ENCODE measurements around the gene ELMO1. TPM values are rescaled to one million over a fixed set of nuclear protein-coding genes. Genes with fewer than 3 reads are reported as not detected.

The ELMO1 gene
- total and polyA plus RNA-seq, 2 of the 13 experiments (the other 11 are each of a cell fraction or from before 2014, with no cell fraction given), result 0.11 to 0.17 TPM

DNA sequence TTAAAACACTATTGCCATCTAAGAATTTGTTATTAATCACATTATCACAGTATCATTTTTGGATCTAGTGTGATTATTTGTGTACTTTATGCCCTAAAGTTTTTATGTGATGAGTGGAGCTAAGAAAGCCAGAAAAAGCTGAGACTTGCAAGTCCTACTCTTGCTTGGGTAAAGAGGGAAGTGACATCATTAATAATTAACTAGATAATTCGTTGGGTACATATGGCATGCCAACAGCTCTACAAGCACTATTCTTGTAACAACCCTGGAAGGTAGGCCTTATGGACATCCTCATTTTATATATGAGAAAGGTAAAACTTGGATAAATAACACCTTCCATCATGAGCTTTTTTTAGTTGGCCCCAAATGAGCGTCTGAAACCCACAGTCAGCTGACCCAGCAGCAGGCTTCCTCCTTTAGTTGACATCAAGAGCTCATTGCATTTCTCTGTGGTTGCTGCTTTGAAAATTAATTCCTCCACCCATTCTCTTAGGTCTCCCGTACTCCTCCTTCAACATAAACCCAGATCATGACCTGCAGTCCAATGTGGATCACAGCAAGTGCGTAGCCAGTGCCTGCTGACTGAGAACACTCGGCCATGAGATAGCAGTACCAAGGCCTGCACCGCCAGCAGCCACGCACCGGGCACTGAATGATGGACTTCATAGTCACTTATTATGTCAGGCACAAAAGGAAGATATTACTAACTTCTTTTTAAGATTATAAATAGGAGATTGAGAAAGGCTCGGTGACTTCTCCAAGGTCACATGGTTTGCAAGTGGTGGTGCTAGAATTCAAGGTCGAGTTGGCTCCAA is 432.4 kb downstream of the ELMO1 start (continued):
- TF ChIP-seq MLX (CRISPR knock-in tag; IDR thresholded peaks at IDR 0.05), result no peak
- TF ChIP-seq EHMT2 (IDR thresholded peaks at IDR 0.05; ENCODE audit: borderline replicate concordance, low read depth, low read length), result peak; percentile 87
- TF ChIP-seq GABPA (IDR thresholded peaks at IDR 0.05; ENCODE audit: low read depth, low read length), result no peak
- peak; percentile 51; the same call in 1 of the 2 replicates for TF ChIP-seq GABPA (CRISPR knock-in tag; IDR thresholded peaks at IDR 0.05; ENCODE audit: low read depth)
- TF ChIP-seq, protein P1, sequence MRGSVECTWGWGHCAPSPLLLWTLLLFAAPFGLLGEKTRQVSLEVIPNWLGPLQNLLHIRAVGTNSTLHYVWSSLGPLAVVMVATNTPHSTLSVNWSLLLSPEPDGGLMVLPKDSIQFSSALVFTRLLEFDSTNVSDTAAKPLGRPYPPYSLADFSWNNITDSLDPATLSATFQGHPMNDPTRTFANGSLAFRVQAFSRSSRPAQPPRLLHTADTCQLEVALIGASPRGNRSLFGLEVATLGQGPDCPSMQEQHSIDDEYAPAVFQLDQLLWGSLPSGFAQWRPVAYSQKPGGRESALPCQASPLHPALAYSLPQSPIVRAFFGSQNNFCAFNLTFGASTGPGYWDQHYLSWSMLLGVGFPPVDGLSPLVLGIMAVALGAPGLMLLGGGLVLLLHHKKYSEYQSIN (CRISPR knock-in tag; IDR thresholded peaks at IDR 0.05; ENCODE audit: borderline replicate concordance), result no peak
- TF ChIP-seq ASH2L (IDR thresholded peaks at IDR 0.05; ENCODE audit: insufficient read length, low read depth, low read length), result peak; percentile 2
- no peak for TF ChIP-seq ZBTB42 (CRISPR knock-in tag; IDR thresholded peaks at IDR 0.05)
- no peak for TF ChIP-seq ZNF343 (CRISPR knock-in tag; IDR thresholded peaks at IDR 0.05)
- TF ChIP-seq ZNF7 (CRISPR knock-in tag; IDR thresholded peaks at IDR 0.05), result no peak
- TF ChIP-seq CBX2 (IDR thresholded peaks at IDR 0.05; ENCODE audit: low read depth, low read length), result no peak
- TF ChIP-seq CBX2 (CRISPR knock-in tag; IDR thresholded peaks at IDR 0.05; ENCODE audit: low read depth), result no peak
- no peak for TF ChIP-seq NBN (conservative IDR thresholded peaks at IDR 0.05)
- TF ChIP-seq HNRNPUL1 (IDR thresholded peaks at IDR 0.05; ENCODE audit: low read depth, low read length), result peak; percentile 82; the same call in 1 of the 2 replicates
- no peak for TF ChIP-seq ZNF510 (CRISPR knock-in tag; IDR thresholded peaks at IDR 0.05; ENCODE audit: low read depth)
- no peak for TF ChIP-seq ZNF841 (CRISPR knock-in tag; IDR thresholded peaks at IDR 0.05; ENCODE audit: borderline replicate concordance)
- TF ChIP-seq ZFX (CRISPR knock-in tag; IDR thresholded peaks at IDR 0.05; ENCODE audit: low read depth), result 0 out of 2 replicates have a peak, but pooled peaks have one; percentile 35
- TF ChIP-seq FOXA1 (IDR thresholded peaks at IDR 0.05), result no peak
- TF ChIP-seq FOXA1 (CRISPR knock-in tag; IDR thresholded peaks at IDR 0.05), result peak; percentile 76
- no peak for TF ChIP-seq JUN (CRISPR knock-in tag; IDR thresholded peaks at IDR 0.05)
- TF ChIP-seq SP2 (CRISPR knock-in tag; IDR thresholded peaks at IDR 0.05), result no peak
- peak; percentile 55; the same call in 1 of the 2 replicates for TF ChIP-seq HOMEZ (CRISPR knock-in tag; IDR thresholded peaks at IDR 0.05; ENCODE audit: low read depth)
- TF ChIP-seq MTA3 (CRISPR knock-in tag; IDR thresholded peaks at IDR 0.05), result no peak
- TF ChIP-seq, protein P2, sequence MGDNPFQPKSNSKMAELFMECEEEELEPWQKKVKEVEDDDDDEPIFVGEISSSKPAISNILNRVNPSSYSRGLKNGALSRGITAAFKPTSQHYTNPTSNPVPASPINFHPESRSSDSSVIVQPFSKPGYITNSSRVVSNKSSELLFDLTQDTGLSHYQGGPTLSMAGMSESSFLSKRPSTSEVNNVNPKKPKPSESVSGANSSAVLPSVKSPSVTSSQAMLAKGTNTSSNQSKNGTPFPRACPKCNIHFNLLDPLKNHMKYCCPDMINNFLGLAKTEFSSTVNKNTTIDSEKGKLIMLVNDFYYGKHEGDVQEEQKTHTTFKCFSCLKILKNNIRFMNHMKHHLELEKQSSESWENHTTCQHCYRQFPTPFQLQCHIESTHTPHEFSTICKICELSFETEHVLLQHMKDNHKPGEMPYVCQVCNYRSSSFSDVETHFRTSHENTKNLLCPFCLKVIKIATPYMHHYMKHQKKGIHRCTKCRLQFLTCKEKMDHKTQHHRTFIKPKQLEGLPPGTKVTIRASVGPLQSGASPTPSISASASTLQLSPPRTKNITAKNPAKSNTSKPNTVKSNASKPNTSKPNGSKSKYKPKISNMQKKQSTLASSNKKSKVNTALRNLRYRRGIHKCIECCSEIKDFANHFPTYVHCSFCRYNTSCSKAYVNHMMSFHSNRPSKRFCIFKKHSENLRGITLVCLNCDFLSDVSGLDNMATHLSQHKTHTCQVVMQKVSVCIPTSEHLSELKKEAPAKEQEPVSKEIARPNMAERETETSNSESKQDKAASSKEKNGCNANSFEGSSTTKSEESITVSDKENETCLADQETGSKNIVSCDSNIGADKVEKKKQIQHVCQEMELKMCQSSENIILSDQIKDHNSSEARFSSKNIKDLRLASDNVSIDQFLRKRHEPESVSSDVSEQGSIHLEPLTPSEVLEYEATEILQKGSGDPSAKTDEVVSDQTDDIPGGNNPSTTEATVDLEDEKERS (CRISPR knock-in tag; IDR thresholded peaks at IDR 0.05), result no peak
- TF ChIP-seq ZNF501 (CRISPR knock-in tag; IDR thresholded peaks at IDR 0.05), result no peak
- TF ChIP-seq MIER2 (CRISPR knock-in tag; IDR thresholded peaks at IDR 0.05), result 0 out of 2 replicates have a peak, but pooled peaks have one; percentile 11
- TF ChIP-seq AHR (CRISPR knock-in tag; IDR thresholded peaks at IDR 0.05), result no peak

Measured in HepG2 (cell line).